NCI-H146 treated with DMSO at 0.1 percent for 48 hours (cell line): ENCODE data around the gene RNF217.
A peak's percentile ranks its signal among the peaks of the same experiment; 100 is the strongest.
"Not testable (repeated sequence)": the region's sequence is repeated elsewhere in the genome, so short reads cannot be mapped to it uniquely, and the experiment has no call there.

Experiments used
- DNase-seq: peaks from one replicate; lab custom pipeline; 2025; ENCODE audit not compliant: unreplicated experiment; lab: John Stamatoyannopoulos, UW

RNF217 gene, protein sequence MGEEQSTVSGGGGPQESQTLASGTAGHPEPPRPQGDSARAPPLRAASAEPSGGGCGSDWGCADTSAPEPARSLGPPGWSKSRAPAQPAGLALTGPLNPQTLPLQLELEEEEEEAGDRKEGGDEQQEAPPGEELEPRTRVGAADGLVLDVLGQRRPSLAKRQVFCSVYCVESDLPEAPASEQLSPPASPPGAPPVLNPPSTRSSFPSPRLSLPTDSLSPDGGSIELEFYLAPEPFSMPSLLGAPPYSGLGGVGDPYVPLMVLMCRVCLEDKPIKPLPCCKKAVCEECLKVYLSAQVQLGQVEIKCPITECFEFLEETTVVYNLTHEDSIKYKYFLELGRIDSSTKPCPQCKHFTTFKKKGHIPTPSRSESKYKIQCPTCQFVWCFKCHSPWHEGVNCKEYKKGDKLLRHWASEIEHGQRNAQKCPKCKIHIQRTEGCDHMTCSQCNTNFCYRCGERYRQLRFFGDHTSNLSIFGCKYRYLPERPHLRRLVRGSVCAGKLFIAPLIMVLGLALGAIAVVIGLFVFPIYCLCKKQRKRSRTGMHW

DNA sequence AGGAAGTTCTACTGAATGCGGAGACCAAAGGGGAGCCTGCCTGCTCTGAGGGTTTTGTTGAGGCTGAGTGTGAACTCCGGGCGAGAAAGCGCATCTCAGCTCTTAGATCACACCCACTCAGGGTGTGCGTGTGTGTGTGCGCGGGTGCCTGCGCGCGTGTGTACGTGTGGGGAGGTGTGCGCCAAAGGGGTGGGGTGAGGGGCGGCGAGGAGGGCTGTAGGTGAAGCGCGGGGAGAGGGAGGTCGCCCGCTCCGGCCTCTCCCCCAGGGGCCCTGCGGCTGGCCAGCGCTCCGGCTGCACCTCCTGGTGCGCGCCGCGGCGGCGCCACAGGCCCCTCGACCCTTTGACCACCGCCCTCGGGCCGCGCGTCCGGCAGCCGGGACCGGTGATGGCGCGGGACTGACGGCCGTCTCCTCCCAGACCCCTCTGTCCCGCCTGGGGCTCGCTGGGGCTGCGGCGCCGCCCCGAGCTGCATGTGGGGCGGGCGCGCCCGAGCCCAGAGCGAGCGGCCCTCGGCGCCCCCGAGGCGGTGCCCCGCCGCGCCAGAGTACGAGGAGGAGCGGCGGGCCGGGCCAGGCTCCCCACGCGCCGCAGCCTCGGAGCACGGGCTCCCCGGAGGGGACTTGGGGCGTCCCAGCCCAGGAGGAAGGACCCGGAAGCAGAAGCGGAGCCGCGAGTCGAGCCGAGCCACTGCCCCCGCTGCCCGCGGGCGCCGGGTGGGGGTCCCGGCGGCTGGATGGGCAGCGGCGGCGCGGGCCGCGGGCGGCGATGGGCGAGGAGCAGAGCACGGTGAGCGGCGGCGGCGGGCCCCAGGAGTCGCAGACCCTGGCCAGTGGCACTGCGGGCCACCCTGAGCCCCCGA is at the start of gene RNF217:
RNF217 (plus strand) TSS at position 661 of the 862 bp plus-strand sequence; CDS start at position 769, 108 bp downstream.
- DNase-seq, result peak; percentile 77

DNA sequence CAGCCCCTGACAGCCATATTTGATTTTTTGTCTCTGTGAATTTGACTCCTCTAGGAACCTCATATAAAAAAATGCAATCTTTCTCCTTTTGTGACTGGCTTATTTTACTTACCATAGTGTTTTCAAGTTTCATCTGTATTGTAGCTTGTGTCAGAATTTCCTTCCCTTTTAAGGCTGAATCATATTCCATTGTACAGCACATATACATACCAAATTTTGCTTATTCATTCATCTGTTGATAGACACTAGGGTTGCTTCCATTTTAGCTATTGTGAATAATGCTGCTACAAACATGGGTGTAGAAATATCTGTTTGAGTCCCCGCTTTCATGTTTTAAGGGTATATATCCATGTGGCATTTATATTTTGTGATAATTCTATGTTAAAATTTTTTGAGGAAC is 49.2 kb upstream of the RNF217 start:
- DNase-seq, result no peak

DNA sequence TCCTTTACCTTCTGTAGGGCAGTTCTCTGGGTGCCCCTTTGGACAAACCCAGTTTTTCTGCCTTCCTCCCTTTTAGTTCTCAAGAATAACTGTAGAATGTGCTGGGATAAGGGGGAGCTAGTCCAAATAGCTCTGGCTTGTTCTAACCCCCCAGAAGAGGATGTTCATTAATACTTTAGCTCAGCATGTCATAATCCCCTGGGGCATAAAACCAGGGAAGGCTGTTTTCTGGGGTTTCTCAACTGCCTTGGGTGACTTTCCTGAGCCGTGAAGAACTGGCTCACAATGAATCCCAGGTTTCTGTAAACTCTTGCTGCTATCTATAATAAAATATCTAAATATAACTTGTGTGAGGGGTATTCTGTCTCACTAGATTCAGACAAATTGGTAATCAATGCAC is 44.5 kb upstream of the RNF217 start:
- no peak for DNase-seq

DNA sequence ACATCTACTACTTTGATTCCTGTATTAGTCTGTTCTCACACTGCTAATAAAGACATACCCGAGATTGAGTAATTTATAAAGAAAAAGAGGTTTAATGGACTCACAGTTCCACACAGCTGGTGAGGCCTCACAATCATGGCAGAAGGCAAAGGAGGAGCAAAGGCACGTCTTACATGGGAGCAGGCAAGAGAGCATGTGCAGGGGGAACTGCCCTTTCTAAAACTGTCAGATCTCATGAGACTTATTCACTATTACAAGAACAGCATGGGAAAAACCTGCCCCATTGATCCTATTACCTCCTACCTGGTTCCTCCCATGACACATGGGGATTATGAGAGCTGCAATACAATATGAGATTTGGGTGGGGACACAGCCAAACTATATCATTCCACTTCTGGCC is 42.5 kb upstream of the RNF217 start:
- not testable (repeated sequence) for DNase-seq

DNA sequence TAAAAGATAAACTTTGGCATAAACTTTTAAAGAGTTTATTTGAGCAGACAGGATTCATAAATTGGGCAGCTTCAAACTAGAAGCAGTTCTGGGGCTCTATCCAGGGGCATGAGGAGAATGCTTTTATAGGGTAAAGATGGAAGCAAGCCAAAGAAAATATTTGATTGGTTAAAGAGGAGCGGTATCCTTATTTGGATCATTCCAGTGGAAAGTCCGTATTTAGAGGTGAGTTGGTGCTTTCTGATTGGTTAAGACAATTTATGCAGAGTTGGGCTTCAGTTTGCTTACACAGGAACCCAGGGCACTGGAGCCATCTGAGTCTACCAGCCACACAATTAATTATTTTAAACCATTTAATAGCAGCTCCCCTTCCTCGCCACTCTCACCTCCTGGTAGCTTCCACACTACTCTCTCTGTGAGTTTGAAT is 37.9 kb upstream of the RNF217 start:
- DNase-seq, result no peak

DNA sequence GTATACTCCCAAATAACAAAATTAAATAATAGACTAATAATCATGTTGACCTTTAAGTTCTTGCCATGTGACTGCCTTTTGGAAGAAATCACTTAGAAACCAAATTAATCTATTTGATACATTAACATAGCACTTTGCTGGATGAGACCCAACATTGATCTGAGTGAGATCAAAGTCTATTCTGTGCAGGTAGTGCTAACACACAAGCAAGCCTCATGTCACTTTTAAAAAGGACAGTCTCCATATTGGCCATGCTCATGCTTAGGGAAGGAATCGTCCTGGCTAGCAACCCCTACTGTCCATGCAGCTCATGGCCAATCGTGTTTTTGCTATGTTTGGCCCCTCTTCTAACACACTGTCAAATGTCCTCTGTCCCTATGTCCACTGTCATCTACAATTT is 35.8 kb upstream of the RNF217 start:
- no peak for DNase-seq

DNA sequence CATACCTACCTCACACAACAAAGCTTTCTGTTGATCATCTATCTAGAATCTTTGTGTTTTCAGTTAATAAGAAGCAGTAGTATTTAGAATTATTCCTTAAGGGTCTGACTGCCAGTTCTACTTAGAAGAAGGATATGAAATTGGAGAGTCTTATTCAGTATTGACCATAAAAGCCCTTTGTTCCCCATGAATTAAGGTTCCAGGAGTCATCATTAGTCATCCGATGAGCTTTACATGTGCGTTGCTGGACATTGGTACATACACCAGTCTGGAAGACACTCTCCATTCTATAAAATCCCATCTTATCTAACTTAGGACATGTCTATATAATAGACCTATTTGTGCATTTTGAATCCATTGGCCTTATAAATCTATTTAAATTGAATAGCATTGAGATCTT is 34.4 kb upstream of the RNF217 start:
- DNase-seq, result no peak

DNA sequence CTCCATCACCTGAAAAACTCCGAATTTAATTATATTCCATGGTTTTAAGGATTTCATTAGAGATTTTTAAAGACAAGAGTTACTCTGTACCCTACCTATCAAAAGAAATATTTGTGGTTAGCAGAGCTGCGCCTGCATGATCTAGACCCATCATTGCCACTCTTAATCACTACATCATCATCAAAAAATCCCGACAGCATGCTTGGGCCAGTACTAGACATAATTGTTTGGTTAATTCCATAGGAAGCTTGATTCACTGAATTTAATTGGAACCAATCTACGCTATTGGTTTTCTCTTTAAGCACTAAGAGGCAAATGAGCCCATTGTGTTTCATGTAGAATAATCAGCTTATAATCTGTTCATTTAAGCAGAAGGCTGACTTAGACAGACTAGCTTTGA is 33.4 kb upstream of the RNF217 start:
- DNase-seq, result no peak

DNA sequence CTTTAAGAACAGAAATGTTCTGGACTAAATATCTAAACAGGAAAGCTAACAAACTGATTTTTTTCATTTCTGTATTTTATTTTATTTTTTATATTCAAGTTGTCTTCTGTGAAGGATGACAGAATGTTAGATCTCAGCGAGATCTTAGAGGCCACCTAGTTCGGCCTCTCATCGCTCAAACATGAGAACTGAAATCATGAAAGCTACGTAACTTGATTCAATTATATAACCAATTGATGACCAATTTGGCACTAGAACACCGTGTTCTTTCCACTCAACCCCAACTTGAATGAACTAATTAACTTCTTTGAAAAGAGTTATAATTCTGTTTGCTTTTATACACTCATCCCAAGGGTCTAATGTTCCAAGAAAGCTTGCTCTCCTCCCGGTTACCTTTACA is 24.6 kb upstream of the RNF217 start:
- DNase-seq, result no peak

DNA sequence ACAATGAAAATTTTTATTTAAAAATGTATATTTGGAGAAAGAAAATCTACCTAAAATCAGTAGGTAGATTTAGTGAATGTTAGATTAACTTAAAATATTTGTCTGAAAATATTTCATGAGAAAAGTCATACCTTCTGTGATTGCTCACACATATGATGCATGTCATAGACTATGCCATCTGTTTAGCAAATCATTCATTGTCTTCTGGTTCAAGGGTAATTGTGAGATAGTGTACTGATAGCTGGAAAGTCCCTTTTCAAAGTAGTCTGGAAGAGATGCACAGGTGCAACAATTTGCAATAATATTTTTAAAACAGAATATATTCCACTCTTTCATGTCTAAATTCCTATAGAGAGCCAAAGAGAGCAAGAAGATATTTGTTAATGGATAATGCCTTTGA is 21.0 kb upstream of the RNF217 start:
- DNase-seq, result no peak

DNA sequence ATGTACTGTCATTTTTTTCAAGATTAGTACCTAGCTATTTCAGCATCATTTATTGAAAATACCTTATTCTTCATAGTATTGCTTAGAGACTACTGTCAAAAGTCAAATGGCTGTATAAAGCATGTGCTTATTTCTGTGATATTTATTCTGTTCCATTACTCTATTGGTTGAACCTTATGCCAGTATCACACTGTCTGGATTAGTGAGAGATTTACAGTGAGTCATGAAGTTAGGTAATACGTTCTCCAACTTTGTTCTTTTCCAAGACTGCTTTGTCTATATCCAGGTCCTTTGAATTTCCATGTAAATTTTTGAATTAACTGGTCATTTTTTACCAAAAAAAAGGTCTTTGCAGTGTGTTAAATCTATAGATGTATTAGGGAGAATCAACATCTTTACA is 18.6 kb upstream of the RNF217 start:
- DNase-seq, result no peak

DNA sequence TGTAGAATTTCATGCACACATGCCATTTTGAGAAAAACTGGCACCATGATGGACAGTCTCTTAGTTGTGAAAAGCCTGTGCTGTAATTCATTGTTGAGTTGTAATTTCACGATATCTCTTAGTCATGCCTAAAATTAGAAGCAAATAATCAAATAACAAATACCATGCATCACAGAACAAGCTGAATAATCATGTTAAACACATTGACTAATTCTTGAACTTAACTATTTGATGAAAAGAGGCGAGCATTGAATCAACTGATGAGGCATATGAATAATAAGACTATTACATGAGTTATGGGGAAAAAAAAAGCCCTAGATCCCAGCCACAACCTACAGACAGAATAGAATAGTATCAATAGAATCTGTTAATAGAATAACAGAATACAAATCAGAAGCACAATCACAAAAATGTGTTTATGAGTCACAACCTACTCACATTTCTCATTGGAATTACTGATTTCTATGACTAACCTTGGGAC is 14.2 kb upstream of the RNF217 start:
- DNase-seq, result no peak

DNA sequence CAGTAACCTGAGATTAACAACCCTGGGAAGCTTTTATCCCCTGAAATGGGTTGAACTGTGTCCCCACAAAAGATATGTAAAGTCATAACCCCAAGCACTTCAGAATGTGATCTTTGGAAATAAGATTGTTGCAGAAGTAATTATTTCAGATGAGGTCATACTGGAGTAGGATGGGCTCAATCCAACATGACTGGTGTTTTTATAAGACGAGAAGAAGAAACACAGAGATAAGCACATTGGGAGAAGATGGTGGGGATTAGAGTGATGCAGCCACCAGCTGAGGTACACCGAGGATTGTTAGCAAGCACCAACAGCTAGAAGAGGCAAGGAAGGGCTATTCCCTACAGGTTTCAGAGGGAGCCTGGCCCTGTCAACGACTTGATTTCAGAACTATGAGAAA is 12.5 kb upstream of the RNF217 start:
- DNase-seq, result no peak

DNA sequence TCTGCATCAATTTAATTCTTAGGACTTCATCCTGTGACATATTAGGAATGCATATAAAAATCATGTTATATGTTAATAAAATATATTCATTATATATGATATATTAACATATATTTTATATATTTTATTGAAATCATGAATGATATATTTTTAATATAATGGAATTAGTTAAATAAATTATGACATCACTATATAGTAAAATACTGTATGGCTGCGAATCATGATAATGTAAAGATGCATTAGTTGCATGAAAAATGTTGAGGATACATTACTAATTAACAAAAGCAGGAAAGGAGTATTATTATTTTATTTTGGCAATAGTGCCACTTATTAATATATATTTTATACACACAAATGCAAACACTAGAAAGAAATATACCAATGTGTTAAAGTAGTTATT is 8.4 kb upstream of the RNF217 start:
- no peak for DNase-seq

DNA sequence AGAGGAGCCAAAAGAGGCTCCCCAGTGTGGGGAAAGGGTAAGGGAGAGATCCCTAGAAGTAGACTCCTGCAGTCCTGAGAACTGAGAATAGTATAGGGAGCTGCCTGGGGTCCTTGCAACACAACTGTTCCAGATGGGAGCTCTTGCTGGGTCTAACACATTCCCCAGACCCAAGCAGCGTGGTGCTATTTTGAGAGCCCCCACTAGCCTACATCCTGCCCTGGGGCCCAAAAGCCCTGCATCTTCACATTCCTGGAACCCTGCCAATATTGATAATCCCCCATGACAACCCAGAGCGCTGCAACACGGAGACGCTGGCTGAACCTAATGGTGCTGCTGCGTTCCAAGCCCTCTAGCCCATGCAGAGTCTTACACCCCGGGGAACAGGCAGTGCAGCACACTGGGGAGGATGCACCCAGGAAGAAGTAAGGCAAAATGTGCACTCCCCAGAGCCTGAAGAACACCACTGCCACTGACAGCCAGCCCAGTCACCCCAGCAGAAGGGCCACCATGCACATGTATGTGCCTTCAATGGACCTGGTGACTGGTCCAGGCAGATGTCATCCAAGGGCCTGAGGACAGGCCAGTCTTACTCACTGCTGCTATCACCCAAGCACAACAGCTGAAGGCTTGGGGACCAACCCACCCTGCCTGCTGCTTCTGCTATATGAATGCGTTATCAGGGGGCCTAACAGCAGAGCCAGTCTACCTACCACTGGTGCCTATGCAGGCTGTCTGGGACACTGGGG is 7.0 kb upstream of the RNF217 start:
- peak; percentile 75 for DNase-seq

DNA sequence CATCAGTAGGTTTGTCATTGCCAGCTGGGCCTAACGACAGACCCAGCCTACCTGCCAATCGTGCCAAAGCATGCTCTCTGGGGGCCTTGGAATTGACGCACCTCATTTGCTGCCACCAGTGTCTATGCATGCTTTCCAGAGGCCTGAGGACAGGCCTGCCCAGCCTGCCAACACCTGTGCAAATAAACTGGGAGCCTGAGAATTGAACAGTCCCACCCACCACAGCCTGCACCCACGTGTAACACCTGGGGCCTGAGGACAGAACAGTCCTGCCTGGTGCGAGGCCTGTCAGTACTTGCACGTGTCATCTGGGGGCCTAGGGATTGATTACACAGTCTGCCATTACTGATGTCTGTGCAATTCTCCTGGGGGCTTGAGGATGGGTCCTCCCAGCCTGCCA is 6.2 kb upstream of the RNF217 start:
- peak; percentile 65 for DNase-seq

DNA sequence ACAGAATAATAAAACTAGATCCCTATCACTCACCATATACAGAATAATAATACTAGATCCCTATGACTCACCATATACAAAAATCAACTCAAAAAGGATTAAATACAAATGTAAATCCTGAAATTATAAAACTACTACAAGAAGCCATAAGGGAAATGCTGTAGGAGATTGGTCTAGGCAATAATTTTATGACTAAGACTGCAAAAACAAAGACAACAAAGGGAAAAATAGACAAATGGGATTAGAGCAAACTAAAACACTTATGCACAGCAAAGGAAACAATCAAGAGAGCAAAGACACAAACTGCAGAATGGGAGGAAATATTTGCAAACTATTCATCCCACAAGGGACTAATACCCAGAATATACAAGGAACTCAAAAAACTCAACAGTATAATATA is 4.1 kb upstream of the RNF217 start:
- no peak for DNase-seq

DNA sequence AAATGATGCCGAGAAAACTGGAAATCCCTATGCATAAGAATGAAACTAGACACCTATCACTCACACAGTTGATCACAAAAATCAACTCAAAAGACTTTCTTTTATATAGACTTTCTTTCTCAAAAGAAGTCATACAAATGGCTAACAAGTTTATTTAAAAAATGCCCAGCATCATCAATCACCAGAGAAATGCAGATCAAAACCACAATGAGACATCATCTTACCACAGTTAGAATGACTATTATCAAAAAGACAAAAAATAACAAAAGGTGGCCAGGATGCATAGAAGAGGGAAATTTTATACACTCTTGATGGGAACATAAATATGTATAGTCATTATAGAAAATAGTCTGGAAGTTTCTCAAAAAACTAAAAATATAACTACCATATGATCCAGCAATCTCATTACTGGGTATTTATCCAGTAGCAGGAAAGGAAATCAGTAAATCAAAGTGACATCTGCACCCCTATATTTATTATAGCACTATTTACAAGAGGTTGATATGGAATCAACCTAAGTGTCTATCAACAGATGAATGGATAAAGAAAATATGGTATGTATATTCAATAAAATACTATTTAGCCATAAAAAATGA is 3.4 kb upstream of the RNF217 start:
- DNase-seq, result no peak

DNA sequence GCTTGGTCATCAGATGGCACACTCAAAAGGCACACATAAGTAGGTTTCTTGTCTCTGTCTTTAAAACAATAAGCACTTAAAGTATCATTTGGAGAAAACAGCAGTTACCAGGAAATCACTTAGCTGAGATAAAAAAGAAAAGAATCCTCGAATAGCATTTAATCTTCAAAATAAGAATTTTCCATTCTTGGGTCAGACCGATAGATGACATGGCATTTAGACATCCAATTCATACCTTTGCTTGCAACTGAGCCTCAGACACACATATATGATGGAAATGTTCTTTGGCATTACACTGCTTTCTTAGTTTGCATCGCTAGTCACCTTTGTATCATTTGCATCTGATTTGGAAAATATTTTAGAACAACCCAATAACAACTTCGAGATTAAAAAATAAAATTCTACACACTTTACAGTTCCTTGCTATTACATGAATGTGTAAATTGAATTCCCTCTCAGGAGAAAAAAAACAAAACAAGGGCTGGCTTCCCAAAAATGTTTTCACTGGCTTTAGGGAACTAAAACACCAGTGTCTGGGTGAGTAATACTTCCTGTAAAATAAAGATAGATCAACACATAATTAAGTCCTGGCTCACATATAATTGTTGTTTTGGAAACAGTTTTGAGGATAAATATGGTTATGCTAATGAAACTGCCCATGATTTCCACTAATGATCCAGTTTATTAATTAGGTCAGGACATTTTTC is 1.3 kb upstream of the RNF217 start:
- no peak for DNase-seq

DNA sequence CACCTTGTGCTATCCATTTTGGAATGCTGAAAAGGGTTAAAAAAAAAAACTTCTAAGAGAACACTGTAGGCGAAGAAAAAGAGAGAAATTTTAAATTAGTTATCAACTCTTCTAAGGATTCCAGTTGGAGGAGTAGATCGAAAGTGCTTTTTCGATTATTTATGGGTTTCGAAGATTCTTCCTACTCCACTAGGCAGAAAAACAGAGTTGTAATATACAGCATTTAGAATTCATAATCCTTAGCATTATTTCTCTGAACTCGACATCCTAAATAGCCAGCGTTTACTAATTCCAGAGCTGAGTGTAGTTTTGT is 817 bp upstream of the RNF217 start:
- DNase-seq, result no peak
